HepG2 (cell line): Measurements from ENCODE around the gene PEPD. TPM values are rescaled to one million over a fixed set of nuclear protein-coding genes. Genes with fewer than 3 reads are reported as not detected.

Experiments used
- ATAC-seq: fragments of 200-7000 bp; cut with Tn5 transposase; 3 replicates; pipeline ENCODE4 v1.9.1; 2020; ENCODE audit warnings: mild to moderate bottlenecking, moderate library complexity
- BruUV-seq: library from RNA; stranded (reverse); fragments of 400-500 nt; replicated peaks from 2 replicates; lab custom pipeline; 2021; lab: Mats Ljungman, UMichigan
- CTCF ChIA-PET: fragments of 300-600 bp; formaldehyde crosslinking; extraction: SDS; loops from one replicate; lab custom pipeline; 2021; ENCODE audit warnings: low total read pairs, inconsistent platforms, low intra/inter-chr PET ratio; lab: Yijun Ruan, JAX
- POLR2A ChIA-PET: fragments of 350-600 bp; sonication (Branson Sonifier 250); formaldehyde crosslinking; loops from one replicate; lab custom pipeline; 2020; ENCODE audit warnings: antibody characterized with exemption, inconsistent platforms; lab: Yijun Ruan, JAX
- DNase-seq: peaks from one replicate; pipeline ENCODE4 v3.0.0-alpha.2; 2015; ENCODE audit warnings: low spot score
- FAIRE-seq: peaks from 3 replicates; lab custom pipeline; 2011; peaks lifted over from hg19 to GRCh38; lab: Jason Lieb, UNC
- H2AFZ ChIP-seq: one replicate; pipeline ENCODE4 v1.6.1; 2011; ENCODE audit warnings: low read length, inconsistent platforms
- H3K27ac ChIP-seq: fragments of 300-600 bp; 3 replicates; pipeline ENCODE4 v1.8.0; 2011; ENCODE audit warnings: mixed run types, mild to moderate bottlenecking, mixed read lengths, low read length, inconsistent platforms; ENCODE audit not compliant: insufficient read depth; ENCODE audit errors: extremely low read length
- H3K27me3 ChIP-seq, 2 experiments: fragments of 200-600 bp in 1 of 2; 2 replicates in 1 of 2; 3 replicates in 1 of 2; pipeline versions ENCODE4 v1.6.0 to v1.8.0; 2011; ENCODE audit warnings: low read length in 2 of 2, mild to moderate bottlenecking in 2 of 2, moderate library complexity in 2 of 2, inconsistent platforms in 1 of 2; ENCODE audit not compliant: insufficient read depth in 2 of 2, control insufficient read depth in 1 of 2
- H3K36me3 ChIP-seq, 2 experiments: fragments of 200-600 bp in 1 of 2; replicated peaks in 1 of 2; 2 replicates in 1 of 2; 3 replicates in 1 of 2; pipeline versions ENCODE4 v1.5.1 to v1.8.0; 2011; ENCODE audit warnings: low read length in 2 of 2, inconsistent platforms in 1 of 2; ENCODE audit not compliant: insufficient read depth in 2 of 2, control insufficient read depth in 1 of 2
- H3K4me1 ChIP-seq: 2 replicates; pipeline ENCODE4 v1.5.1; 2012; ENCODE audit warnings: low read length, inconsistent platforms; ENCODE audit not compliant: insufficient read depth
- H3K4me2 ChIP-seq: 2 replicates; pipeline ENCODE4 v1.6.0; 2011; ENCODE audit warnings: low read depth, low read length, inconsistent platforms
- H3K4me3 ChIP-seq, 3 experiments: fragments of 200-600 bp in 1 of 3; sonication (generic), shearing (Covaris generic) in 1 of 3; replicated peaks in 1 of 3; 2 replicates each; pipeline ENCODE4 v1.5.1; 2011 to 2016; ENCODE audit warnings: low read length in 3 of 3, inconsistent platforms in 2 of 3, low read depth in 2 of 3, mild to moderate bottlenecking in 2 of 3, control low read depth in 1 of 3, mixed read lengths in 1 of 3; ENCODE audit not compliant: insufficient read depth in 1 of 3
- H3K79me2 ChIP-seq: one replicate; pipeline ENCODE4 v1.6.1; 2011; ENCODE audit warnings: low read length, inconsistent platforms; ENCODE audit not compliant: insufficient read depth
- H3K9ac ChIP-seq: 2 replicates; pipeline ENCODE4 v1.6.0; 2011; ENCODE audit warnings: mild to moderate bottlenecking, low read depth, low read length, inconsistent platforms; ENCODE audit not compliant: insufficient read depth
- H3K9me3 ChIP-seq: 2 replicates; pipeline ENCODE4 v1.5.1; 2012; ENCODE audit warnings: mild to moderate bottlenecking, low read length
- H4K20me1 ChIP-seq: 2 replicates; pipeline ENCODE4 v1.6.0; 2011; ENCODE audit warnings: inconsistent platforms, mild to moderate bottlenecking, low read length, moderate library complexity; ENCODE audit not compliant: insufficient read depth
- MYC ChIP-seq: sonication (generic); formaldehyde crosslinking; IDR thresholded peaks from 2 replicates; pipeline ENCODE4 v1.9.0; 2021; ENCODE audit warnings: missing genetic modification reagents, borderline replicate concordance
- ZBTB7A ChIP-seq: sonication (generic); formaldehyde crosslinking; IDR thresholded peaks from 2 replicates; pipeline ENCODE4 v1.8.0; 2022; ENCODE audit warnings: mild to moderate bottlenecking, missing genetic modification reagents
- ZNF253 ChIP-seq: sonication (generic); formaldehyde crosslinking; IDR thresholded peaks from 2 replicates; pipeline ENCODE4 v1.8.0; 2022; ENCODE audit warnings: mild to moderate bottlenecking, missing genetic modification reagents, borderline replicate concordance
- ZNF75D ChIP-seq: sonication (generic); formaldehyde crosslinking; IDR thresholded peaks from 2 replicates; pipeline ENCODE4 v1.8.1; 2023; ENCODE audit warnings: missing genetic modification reagents, mild to moderate bottlenecking, borderline replicate concordance
- ZNF878 ChIP-seq: sonication (generic); formaldehyde crosslinking; IDR thresholded peaks from 2 replicates; pipeline ENCODE4 v1.8.1; 2023; ENCODE audit warnings: mild to moderate bottlenecking, missing genetic modification reagents, moderate library complexity
- ZSCAN25 ChIP-seq: sonication (generic); formaldehyde crosslinking; IDR thresholded peaks from 2 replicates; pipeline ENCODE4 v1.8.0; 2022; ENCODE audit warnings: mild to moderate bottlenecking, missing genetic modification reagents
- WGBS: methylation state at CpG from one replicate; pipeline ENCODE4 v1.1.6; 2017; ENCODE audit warnings: low lambda C conversion rate; 5-methylcytosine and 5-hydroxymethylcytosine counted together
- in situ Hi-C: cut with HindIII; loops from 2 replicates; pipeline ENCODE4 v1.10.0; 2017; ENCODE audit warnings: low pct_unique_long_range_greater_than_20kb; ENCODE audit not compliant: extremely low pct_ligation_motif_present
- intact Hi-C: fragments of 100-400 bp; cut with micrococcal nuclease; formaldehyde crosslinking; loops from one replicate; pipeline ENCODE4 v1.10.0; 2022; ENCODE audit not compliant: unreplicated experiment
- polyA plus RNA-seq, 8 experiments: library from polyadenylated mRNA; depleted of rRNA in 3 of 8; stranded (reverse) in 7 of 8; unstranded in 1 of 8; fragments of >200 nt; fragmentation: Illumina TruSeq in 4 of 8; extraction: Trizol in 4 of 8; gene quantifications; 2 replicates each; pipeline versions ENCODE4 v1.2.1 to v1.2.3, GENCODE V29; 2011 to 2016; ENCODE audit warnings: low read depth in 4 of 8, missing spikeins in 1 of 8, mixed read lengths in 1 of 8; ENCODE audit not compliant: insufficient read depth in 1 of 8
- total RNA-seq, 5 experiments: library from RNA; depleted of rRNA; stranded (reverse); fragments of >200 nt; fragmentation: Illumina TruSeq; extraction: Trizol; gene quantifications; 2 replicates each; pipeline ENCODE4 v1.2.3, GENCODE V29; 2016; ENCODE audit warnings: low read depth in 1 of 5
- TF ChIP-seq, protein P1 (sequence below): sonication (generic); formaldehyde crosslinking; IDR thresholded peaks from 2 replicates; pipeline ENCODE4 v1.5.1; 2020; ENCODE audit warnings: mild to moderate bottlenecking, missing genetic modification reagents, moderate library complexity
- TF ChIP-seq, protein P2 (sequence below): sonication (generic); formaldehyde crosslinking; IDR thresholded peaks from 2 replicates; pipeline ENCODE4 v1.4.0; 2020; ENCODE audit warnings: missing genetic modification reagents
- TF ChIP-seq, protein P3 (sequence below): sonication (generic); formaldehyde crosslinking; IDR thresholded peaks from 2 replicates; pipeline ENCODE4 v1.5.0; 2020; ENCODE audit warnings: mild to moderate bottlenecking, missing genetic modification reagents

PEPD gene
- total and polyA plus RNA-seq, 2 of the 13 experiments (the other 11 are each of a cell fraction or from before 2014, with no cell fraction given) = 60.7 to 75.1 TPM

DNA sequence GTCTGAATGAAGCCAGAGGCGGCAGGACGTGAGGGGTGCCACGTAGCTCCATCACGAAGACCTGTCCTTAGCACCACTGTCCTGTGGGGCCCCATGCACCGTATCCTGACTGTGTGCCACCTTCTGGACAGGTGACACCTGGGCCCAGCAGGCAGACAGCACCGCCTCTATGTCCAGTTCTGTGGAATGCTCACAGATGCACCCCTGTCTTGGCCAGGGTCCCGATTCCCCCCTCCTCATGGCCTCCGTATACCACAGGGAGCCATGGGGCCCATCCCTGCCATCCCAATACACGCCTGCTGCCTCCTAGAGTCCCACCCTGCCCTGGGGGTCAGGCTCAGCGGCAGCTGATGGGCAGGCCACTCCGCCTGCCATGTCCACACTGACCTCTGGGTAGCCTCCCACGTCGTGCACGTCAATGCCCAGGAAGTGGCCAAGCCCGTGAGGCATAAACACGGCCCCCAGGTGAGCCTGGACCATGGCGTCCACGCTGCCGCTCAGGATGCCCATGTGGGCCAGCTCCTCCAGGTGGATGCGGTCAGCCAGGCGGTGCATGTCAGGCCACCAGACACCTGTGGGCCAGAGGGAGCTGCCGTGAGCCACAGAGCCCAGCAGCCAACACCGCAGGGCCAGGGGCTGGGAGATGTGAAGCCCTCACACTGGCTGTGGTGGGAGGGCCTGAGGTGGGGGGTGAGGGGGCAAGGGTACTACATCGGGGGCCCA is 130.5 kb downstream of the PEPD start (continued):
- TF ChIP-seq, protein P1, sequence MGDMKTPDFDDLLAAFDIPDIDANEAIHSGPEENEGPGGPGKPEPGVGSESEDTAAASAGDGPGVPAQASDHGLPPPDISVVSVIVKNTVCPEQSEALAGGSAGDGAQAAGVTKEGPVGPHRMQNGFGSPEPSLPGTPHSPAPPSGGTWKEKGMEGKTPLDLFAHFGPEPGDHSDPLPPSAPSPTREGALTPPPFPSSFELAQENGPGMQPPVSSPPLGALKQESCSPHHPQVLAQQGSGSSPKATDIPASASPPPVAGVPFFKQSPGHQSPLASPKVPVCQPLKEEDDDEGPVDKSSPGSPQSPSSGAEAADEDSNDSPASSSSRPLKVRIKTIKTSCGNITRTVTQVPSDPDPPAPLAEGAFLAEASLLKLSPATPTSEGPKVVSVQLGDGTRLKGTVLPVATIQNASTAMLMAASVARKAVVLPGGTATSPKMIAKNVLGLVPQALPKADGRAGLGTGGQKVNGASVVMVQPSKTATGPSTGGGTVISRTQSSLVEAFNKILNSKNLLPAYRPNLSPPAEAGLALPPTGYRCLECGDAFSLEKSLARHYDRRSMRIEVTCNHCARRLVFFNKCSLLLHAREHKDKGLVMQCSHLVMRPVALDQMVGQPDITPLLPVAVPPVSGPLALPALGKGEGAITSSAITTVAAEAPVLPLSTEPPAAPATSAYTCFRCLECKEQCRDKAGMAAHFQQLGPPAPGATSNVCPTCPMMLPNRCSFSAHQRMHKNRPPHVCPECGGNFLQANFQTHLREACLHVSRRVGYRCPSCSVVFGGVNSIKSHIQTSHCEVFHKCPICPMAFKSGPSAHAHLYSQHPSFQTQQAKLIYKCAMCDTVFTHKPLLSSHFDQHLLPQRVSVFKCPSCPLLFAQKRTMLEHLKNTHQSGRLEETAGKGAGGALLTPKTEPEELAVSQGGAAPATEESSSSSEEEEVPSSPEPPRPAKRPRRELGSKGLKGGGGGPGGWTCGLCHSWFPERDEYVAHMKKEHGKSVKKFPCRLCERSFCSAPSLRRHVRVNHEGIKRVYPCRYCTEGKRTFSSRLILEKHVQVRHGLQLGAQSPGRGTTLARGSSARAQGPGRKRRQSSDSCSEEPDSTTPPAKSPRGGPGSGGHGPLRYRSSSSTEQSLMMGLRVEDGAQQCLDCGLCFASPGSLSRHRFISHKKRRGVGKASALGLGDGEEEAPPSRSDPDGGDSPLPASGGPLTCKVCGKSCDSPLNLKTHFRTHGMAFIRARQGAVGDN (CRISPR knock-in tag) = peak; percentile 41; the same call in 1 of the 2 replicates
- TF ChIP-seq, all 625 proteins: peak for 8

DNA sequence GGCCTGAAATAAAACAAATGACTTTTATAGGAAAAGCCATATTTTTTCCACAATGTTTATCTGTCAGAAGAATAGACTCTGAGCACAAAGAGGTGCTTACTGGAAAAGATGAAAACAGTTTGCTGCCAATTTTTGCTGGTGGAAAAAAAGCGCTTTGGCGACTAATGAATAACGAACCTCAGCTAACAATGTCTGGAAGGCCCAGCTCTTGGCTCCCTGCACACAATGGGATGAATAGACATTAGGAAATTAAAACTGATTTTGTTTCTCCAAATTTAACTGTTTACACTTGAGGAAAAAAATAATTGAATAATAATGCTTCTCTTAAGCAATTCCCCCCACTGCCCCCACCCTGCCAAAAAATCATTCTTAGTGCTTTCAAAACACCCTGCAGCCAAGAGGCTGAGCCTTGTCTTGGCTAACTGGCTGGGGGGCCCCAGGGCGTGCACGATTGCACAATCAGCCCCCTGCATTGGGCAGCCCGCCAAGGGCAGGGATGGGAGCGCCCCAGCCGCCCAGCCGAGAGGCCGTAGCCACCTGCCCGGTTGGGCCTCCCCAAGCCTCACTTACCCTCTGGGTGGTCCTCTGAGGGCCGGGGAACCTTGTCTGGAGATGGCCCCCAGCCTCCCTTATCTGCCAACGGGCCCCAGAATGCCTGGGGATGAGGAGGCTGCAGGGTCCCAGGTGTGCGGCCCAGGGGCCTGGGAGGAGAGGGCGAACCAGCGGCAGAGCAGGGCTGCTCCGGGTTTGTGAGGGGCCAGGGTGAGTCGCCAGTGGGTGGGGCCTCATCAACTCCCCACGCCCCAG is 131.3 kb downstream of the PEPD start:
- Histone ChIP-seq H3K9me3 (no peaks in the 10 kb centered on the region), H3K79me2 (peaks cover 14% of the 10 kb centered on the region), H3K36me3 (peaks cover 6 to 11% of the 10 kb centered on the region in 2 experiments; a peak in 4 of 5 replicates), H3K4me3 (no peak overlapping the region), H3K9ac (no peak overlapping the region), H3K4me1 (peaks cover 56% of the 10 kb centered on the region), H3K27me3 (no peaks in the 10 kb centered on the region), H2AFZ (no peak overlapping the region), H3K27ac (no peak overlapping the region), H3K4me2 (no peak overlapping the region), H4K20me1 (no peaks in the 10 kb centered on the region)
- CTCF ChIA-PET = no interaction called here
- in situ Hi-C loops (no loop called here), intact Hi-C loops (loop anchor here (5.0 kb wide), 1 partner anchor 88 kb away; the partner anchor contains the start of gene CEBPA)
- ATAC-seq = no peak
- 93% methylated on average over 3 of the region's 19 CpGs for WGBS
- DNase-seq = no peak
- no TSS peak for BruUV-seq
- FAIRE-seq = no peak
- POLR2A ChIA-PET = interaction anchor here (1.2 to 4.7 kb wide), 3 partner anchors 13 to 42 kb away, joined by 3 to 58 read pairs (median 35); partner anchors contain the start of gene CEBPG
- TF ChIP-seq ZNF253 (no peak), ZSCAN25 (CRISPR knock-in tag) (no peak), MYC (CRISPR knock-in tag) (peak; percentile 13; the same call in 1 of the 2 replicates), ZBTB7A (CRISPR knock-in tag) (no peak), ZNF75D (CRISPR knock-in tag) (no peak), ZNF878 (CRISPR knock-in tag) (no peak)
- TF ChIP-seq, protein P2, sequence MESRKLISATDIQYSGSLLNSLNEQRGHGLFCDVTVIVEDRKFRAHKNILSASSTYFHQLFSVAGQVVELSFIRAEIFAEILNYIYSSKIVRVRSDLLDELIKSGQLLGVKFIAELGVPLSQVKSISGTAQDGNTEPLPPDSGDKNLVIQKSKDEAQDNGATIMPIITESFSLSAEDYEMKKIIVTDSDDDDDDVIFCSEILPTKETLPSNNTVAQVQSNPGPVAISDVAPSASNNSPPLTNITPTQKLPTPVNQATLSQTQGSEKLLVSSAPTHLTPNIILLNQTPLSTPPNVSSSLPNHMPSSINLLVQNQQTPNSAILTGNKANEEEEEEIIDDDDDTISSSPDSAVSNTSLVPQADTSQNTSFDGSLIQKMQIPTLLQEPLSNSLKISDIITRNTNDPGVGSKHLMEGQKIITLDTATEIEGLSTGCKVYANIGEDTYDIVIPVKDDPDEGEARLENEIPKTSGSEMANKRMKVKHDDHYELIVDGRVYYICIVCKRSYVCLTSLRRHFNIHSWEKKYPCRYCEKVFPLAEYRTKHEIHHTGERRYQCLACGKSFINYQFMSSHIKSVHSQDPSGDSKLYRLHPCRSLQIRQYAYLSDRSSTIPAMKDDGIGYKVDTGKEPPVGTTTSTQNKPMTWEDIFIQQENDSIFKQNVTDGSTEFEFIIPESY (CRISPR knock-in tag) = peak; percentile 86
- TF ChIP-seq, protein P3, sequence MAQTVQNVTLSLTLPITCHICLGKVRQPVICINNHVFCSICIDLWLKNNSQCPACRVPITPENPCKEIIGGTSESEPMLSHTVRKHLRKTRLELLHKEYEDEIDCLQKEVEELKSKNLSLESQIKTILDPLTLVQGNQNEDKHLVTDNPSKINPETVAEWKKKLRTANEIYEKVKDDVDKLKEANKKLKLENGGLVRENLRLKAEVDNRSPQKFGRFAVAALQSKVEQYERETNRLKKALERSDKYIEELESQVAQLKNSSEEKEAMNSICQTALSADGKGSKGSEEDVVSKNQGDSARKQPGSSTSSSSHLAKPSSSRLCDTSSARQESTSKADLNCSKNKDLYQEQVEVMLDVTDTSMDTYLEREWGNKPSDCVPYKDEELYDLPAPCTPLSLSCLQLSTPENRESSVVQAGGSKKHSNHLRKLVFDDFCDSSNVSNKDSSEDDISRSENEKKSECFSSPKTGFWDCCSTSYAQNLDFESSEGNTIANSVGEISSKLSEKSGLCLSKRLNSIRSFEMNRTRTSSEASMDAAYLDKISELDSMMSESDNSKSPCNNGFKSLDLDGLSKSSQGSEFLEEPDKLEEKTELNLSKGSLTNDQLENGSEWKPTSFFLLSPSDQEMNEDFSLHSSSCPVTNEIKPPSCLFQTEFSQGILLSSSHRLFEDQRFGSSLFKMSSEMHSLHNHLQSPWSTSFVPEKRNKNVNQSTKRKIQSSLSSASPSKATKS (CRISPR knock-in tag) = no peak
